Limb (tissue), 2 donors: ENCODE results near the gene MAP1LC3A.

Source experiments
- DNase-seq, 2 donors: peaks; one replicate each; pipeline ENCODE4 v3.0.0-alpha.2; 2016; ENCODE audit errors: extremely low spot score in 2 of 2

The MAP1LC3A gene

GRCh38 chr20:34547844-34548613 lies 10.5 kb upstream of the MAP1LC3A start:
- DNase-seq: no peak

DNA sequence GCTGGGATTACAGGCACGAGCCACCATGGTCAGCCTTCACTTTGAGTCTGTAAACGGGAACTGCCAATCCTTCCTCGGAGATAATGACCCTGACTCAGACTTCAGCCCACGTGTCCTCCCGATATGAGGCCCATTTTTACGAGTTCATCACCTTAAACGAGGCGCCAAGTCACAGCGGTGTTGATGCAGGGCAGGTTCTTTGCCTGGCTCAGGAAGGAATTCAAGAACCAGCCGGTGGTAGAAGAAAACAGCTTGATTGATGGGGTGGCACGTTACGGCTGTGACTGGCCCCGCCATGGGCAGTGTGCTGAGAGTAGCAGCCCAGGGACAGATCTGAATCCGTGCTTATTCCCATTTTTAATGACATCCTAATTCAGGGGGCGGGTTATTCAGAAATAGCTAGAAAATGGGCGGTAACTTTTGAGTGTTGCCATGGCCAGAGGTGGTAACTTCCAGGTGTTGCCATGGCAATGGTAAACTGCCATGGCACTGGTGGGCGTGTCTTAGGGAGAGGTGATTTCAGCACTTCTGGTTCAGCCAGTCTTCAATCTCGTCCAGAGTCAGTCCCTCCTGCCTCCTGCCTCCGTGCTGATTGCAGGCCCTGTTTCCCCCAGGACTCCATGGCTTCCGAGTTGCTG lies 9.1 kb upstream of the MAP1LC3A start:
- DNase-seq: no peak

DNA sequence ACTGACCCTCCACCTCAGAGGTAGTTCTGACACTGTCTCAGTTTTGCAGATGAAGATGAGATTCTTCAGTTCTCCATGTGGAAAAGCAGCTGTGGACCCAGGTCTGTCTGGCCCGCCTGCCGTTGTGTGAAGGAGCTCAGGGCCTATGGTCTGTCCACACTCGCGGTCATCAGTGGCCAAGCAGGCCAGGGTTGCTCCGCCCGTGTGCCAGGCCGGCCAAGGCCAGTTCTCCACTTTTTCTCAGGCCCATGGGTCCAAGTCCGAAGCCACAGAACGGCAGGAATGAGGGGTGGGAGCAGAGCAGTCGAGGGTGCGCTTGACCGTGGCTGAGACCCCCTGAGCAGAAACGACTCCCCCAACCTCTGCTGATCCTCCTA lies 8.6 kb upstream of the MAP1LC3A start:
- DNase-seq: no peak

DNA sequence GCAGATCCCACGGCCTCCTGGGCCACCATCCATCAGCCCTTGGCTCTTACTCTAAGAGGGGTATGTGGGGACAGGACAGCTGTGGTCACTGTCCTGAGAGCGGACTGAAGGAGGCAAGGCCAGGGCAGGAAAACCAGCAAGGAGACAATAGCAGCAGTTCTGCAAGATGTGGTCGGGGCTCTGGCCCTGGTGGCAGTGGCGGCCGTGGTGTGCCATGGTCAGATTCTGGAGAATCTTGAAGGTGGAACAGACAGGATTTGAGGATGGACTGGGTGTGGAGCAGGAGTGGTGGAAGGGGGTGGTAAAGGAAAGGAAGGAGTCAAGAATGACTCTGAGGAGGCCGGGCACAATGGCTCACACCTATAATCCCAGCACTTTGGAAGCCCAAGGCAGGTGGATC lies 5.9 kb upstream of the MAP1LC3A start:
- no peak for DNase-seq

GRCh38 chr20:34553366-34553867 lies 5.1 kb upstream of the MAP1LC3A start:
- DNase-seq: no peak

- no peak for DNase-seq
These were observed 590 bp upstream of the MAP1LC3A start for GRCh38 chr20:34557936-34558319.

- no peak for DNase-seq
These were observed 1.0 kb downstream of the MAP1LC3A start for GRCh38 chr20:34559311-34560140.

DNA sequence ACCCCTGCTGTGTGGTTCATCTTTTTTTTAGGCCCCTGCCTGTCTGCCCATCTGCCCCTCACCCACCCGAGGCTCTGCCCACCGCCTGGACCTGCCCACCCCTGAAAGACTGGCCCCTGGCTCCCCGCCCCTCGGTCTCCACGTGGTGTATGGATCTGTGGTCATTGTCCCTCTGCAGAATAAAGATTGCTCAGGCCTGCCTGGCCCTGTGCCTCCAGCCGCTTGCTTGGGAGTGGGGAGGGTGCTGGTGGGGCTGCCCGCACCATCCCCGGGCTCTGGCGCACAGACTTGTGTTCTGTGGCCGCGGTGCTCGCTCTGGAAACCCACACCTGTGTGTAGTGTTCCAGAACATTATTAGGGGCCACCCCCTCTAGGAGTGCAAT lies 1.6 kb downstream of the MAP1LC3A start:
- no peak for DNase-seq

DNA sequence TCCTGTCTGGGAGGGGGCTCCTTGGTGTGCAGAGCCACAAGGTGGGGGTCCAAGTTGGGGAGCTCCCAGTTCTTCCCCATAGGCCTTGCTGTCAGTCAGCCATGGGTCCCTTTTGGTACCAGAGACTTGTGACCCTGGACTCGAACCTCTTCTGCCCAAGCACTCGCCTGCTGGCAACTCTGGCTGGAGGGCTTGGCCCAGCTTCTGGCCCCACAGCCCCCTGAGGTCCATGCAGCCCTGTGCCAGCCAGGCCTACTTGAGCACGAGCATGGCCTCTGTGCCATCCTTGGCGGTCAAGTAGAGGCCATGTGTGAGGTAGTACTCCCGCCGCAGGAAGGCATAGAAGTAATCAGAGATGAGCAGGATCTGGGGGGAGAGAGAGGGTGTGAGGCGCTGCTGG lies 2.1 kb downstream of the MAP1LC3A start:
- DNase-seq: no peak

DNA sequence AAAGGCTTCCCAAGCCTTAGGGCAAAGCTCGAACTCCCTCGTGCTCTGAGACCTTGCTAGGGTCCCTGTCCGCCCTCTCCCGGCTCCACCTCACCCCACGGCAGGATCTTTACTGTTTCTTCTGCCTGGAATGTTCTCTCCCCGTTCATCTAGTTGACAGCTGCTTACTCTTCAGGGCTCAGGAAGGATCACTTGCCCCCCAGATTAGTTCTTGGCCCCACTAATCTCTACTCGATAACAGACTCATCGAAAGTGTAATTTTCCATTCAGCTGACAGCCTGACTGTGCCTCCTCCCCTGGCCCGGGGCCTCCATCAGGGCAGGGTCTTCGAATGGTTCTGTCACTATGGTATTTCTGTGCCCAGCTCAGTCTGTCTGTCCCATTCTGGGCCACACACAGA lies 3.1 kb downstream of the MAP1LC3A start:
- DNase-seq: no peak

DNA sequence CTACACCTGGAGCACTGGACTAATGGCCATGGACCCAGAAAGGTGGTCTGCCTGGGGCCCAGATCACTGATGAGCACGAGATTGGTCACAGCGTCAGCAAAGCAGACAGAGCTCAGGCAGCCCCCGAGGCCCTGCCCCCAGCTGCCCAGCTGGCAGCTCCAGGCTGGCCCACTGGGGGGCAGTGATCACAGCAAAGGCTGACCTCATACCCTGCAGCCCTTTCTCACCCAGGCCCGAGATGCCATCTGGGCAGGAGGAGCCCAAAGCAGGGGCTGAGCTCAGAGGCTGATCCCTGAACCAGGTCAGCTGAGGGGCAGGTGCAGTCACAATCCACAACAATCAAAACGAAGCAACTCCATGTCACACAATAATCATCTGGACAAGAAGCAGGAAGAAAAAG lies 4.1 kb downstream of the MAP1LC3A start:
- DNase-seq: no peak

GRCh38 chr20:34564833-34565232 lies 6.3 kb downstream of the MAP1LC3A start:
- no peak for DNase-seq

DNA sequence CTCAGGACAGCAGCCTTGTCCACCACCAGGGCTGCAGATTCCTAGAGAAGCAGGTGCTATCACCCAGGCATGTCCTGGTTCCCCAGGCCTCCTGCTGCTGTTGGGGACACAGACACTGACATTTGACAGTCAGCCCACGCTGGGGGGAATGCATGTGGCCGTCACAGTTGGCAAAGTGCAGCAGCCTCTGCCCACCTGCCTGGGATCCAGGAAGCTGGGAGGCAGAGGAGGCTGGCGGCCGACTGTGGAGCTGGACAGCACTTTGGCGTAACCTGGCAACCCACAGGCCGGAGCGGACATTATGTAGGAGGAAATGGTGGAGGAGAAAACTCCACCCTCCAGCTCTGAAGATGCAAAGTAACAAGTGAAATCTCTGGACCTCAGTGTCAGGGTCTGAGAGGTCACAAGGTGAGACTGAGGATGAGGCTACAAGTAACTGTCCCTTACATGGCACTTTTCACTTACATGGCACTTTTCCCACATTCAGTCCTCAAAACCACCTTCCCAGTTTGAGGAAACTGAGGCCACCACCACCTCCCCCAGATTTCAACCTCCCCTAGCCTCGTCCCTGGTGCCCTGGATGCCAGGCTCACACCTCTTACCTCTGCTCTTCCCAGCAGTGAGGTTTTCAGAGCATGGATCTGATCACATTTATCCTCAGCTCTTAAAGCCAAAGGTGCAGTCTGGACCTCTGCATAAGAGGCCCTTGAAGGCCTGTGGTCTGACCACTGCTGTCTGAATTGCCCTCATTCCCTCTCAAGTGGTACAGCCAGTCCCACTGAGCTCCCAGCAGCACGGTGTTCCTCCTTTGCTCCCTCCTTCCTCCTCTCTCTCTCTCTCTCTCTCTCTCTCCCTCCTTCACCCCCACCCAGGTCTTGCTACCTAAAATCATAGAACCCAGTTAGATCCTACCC lies 8.7 kb downstream of the MAP1LC3A start:
- DNase-seq: no peak

DNA sequence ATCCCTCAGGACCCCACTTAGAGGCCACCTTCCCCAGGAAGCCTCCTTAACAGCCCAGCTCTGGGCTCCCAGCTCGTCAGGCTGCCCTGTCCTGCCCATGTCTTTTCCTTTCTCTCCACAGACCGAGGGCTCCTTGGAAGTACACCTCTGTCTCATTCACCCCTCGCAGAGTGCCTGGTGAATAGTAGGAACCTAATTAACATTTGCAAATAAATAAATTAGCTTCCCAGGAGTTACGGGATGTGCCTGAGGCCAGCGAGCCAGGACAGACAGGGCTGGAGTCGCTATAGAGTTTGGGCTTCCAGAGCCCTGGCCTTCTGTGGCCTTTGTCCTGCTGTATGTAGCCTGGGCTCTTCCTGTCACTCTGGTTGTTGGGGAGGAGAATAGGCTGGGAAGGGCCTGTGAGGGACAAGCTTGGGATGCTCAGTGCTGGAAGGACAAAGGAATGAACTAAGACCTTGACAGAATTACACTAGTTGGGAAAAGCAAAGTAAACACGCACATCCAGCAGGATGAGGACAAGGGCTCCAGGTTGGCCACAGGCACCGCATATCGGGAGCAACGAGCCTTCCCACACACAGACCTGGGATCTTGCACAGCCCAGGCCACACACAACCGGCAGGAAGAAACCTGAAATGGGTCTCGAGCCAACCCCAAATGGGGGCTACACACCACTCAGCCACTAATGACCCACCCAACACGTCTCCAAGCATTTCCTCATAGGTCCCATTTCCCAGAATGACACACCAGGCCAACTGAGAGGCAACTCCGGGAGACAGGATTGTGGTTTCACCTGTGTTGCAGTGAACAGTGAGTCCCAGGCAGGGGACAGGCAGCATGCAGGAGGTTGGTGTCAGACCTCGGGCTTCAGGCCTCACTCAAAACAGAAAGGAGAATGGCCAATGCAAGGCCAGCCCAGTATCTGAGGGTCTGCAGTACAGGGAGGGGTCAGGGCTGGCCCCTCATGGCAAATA lies 9.7 kb downstream of the MAP1LC3A start:
- no peak for DNase-seq

DNA sequence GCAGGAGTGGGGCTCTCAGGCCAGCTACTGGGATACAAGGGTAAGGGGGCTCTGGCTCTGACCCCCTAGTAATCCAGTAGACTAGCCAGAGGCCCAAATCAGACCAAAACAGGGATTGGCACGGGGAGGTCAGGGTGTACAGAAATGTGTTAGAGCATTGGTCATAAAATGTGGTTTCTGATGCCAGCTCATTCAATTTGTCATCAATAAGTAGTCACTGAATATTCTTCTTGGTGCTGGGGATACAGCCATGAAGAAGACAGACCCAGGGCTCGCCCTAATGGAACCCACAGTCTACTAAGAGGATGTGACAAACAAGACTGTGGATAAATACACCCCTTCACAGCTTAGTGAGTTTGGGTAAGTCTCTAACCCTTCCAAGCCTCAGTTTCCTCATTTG lies 11.1 kb downstream of the MAP1LC3A start:
- no peak for DNase-seq

DNA sequence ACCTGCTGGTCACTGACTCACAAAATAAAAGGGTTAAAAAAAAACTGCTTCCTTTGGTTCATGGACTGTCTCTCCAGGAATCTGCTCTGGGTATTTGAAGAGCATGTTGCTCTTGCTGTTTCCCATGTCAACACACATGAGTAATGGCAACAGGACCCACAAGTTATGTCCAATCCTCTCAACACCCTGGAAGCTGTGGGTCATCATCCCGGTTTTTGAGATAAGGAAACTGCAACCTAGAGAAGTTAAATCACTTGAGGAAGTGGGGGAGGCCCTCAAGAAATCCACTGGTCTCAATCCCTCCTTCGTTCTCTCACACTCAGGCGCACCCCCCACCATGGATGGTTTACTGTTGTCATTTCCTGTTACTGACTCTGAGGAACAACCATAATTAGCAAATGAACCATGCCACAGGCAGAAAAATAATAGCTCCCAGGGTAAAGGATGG lies 12.4 kb downstream of the MAP1LC3A start:
- no peak for DNase-seq

- DNase-seq: no peak
These were observed 13.2 kb downstream of the MAP1LC3A start for GRCh38 chr20:34571753-34572152.

GRCh38 chr20:34573541-34574300 lies 15.2 kb downstream of the MAP1LC3A start:
- DNase-seq: no peak

GRCh38 chr20:34574426-34574825 lies 15.9 kb downstream of the MAP1LC3A start:
- no peak for DNase-seq
